ENCODE measurements around the gene STK35. TPM values are rescaled to one million over a fixed set of nuclear protein-coding genes. Genes with fewer than 3 reads are reported as not detected.
A peak's percentile ranks its signal among the peaks of the same experiment; 100 is the strongest.

The STK35 gene
- total RNA-seq, 3 donors from 2014 or later: 20.2 to 23.3 (median 22.2) TPM

GRCh38 chr20:2130683-2131082, 29.1 kb downstream of the STK35 start:
- H3K4me1 ChIP-seq (ENCODE audit: low read depth): peaks cover 12% of the 10 kb centered on the region
- no peaks in the 10 kb centered on the region for H3K36me3 ChIP-seq (ENCODE audit: low read depth)
- no peak overlapping the region for H3K4me3 ChIP-seq
- TF ChIP-seq CTCF (IDR thresholded peaks at IDR 0.05): no peak
- intact Hi-C loops (cut with DNase I, micrococcal nuclease): no loop called here
- no peaks in the 10 kb centered on the region for H3K9me3 ChIP-seq
- DNase-seq (no peak), ATAC-seq (no peak)

GRCh38 chr20:2131366-2131765, 29.7 kb downstream of the STK35 start:
- DNase-seq: no peak
- no peak overlapping the region for H3K4me3 ChIP-seq
- no peaks in the 10 kb centered on the region for H3K9me3 ChIP-seq
- ATAC-seq: no peak
- H3K36me3 ChIP-seq (ENCODE audit: low read depth): no peaks in the 10 kb centered on the region
- TF ChIP-seq CTCF (IDR thresholded peaks at IDR 0.05): no peak
- intact Hi-C loops (cut with DNase I, micrococcal nuclease): no loop called here
- H3K4me1 ChIP-seq (ENCODE audit: low read depth): peaks cover 12% of the 10 kb centered on the region

GRCh38 chr20:2132461-2132901, 30.9 kb downstream of the STK35 start:
- Histone ChIP-seq H3K36me3 (ENCODE audit: low read depth) (no peaks in the 10 kb centered on the region), H3K4me1 (ENCODE audit: low read depth) (peaks cover 12% of the 10 kb centered on the region), H3K9me3 (no peaks in the 10 kb centered on the region), H3K4me3 (no peak overlapping the region)
- no peak for TF ChIP-seq CTCF (IDR thresholded peaks at IDR 0.05)
- peak; percentile 30 for ATAC-seq
- intact Hi-C loops (cut with DNase I, micrococcal nuclease): no loop called here
- DNase-seq: no peak

- no peak overlapping the region for H3K4me3 ChIP-seq
- ATAC-seq: peak; percentile 63
Measured at GRCh38 chr20:2133318-2134183, 31.9 kb downstream of the STK35 start.

GRCh38 chr20:2135013-2135412, 33.4 kb downstream of the STK35 start:
- no peak overlapping the region for H3K4me3 ChIP-seq
- H3K9me3 ChIP-seq: no peaks in the 10 kb centered on the region
- H3K36me3 ChIP-seq (ENCODE audit: low read depth): no peaks in the 10 kb centered on the region
- peaks cover 12% of the 10 kb centered on the region for H3K4me1 ChIP-seq (ENCODE audit: low read depth)
- ATAC-seq: no peak
- intact Hi-C loops (cut with DNase I, micrococcal nuclease): no loop called here
- TF ChIP-seq CTCF (IDR thresholded peaks at IDR 0.05): no peak
- no peak for DNase-seq

More at GRCh38 chr20:2133318-2134183, 31.9 kb downstream of the STK35 start:
- no peaks in the 10 kb centered on the region for H3K9me3 ChIP-seq
- H3K36me3 ChIP-seq (ENCODE audit: low read depth): no peaks in the 10 kb centered on the region
- intact Hi-C loops (cut with DNase I, micrococcal nuclease): no loop called here
- peaks cover 12% of the 10 kb centered on the region for H3K4me1 ChIP-seq (ENCODE audit: low read depth)
- no peak for DNase-seq
- TF ChIP-seq CTCF (IDR thresholded peaks at IDR 0.05): no peak

All from mucosa of descending colon (tissue), 3 donors.